ENCODE results near the gene ACSM5.
"Not testable (repeated sequence)": the region's sequence is repeated elsewhere in the genome, so short reads cannot be mapped to it uniquely, and the experiment has no call there.

ACSM5 gene

GRCh38 chr16:20468954-20469353 lies 59.6 kb downstream of the ACSM5 start:
- H2BK15ac ChIP-seq (replicated peaks; ENCODE audit: low read depth); H3K4ac ChIP-seq (ENCODE audit: low read depth, low read length); H3K79me1 ChIP-seq (ENCODE audit: low read length); H3K56ac ChIP-seq (ENCODE audit: low read length); H3K23ac ChIP-seq (ENCODE audit: low read length); H4K5ac ChIP-seq (ENCODE audit: low read length); H3K4me2 ChIP-seq (ENCODE audit: low read length); H4K8ac ChIP-seq (ENCODE audit: low read depth, low read length); H3K4me3 ChIP-seq (ENCODE audit: low read length); H2AK5ac ChIP-seq (ENCODE audit: low read length); H2BK5ac ChIP-seq (ENCODE audit: low read length); H3K27ac ChIP-seq (ENCODE audit: low read depth, low read length); H3K27me3 ChIP-seq (ENCODE audit: insufficient read depth, low read length, poor library complexity); H3K9ac ChIP-seq (ENCODE audit: low read length); H3K18ac ChIP-seq (ENCODE audit: low read length); DNase-seq; H3K36me3 ChIP-seq (ENCODE audit: control insufficient read depth, insufficient read depth, low read length); H3K79me2 ChIP-seq (ENCODE audit: control insufficient read depth, insufficient read depth, low read length); H2BK120ac ChIP-seq (ENCODE audit: low read depth, low read length); H3K4me1 ChIP-seq (ENCODE audit: control insufficient read depth, low read depth, low read length): not testable (repeated sequence)

GRCh38 chr16:20469930-20470329 lies 60.6 kb downstream of the ACSM5 start:
- H3K27ac ChIP-seq (ENCODE audit: low read depth, low read length); H3K4me2 ChIP-seq (ENCODE audit: low read length); H4K8ac ChIP-seq (ENCODE audit: low read depth, low read length); H2AK5ac ChIP-seq (ENCODE audit: low read length); H3K4me1 ChIP-seq (ENCODE audit: control insufficient read depth, low read depth, low read length); H3K9ac ChIP-seq (ENCODE audit: low read length); H3K27me3 ChIP-seq (ENCODE audit: insufficient read depth, low read length, poor library complexity); H3K18ac ChIP-seq (ENCODE audit: low read length); H3K79me2 ChIP-seq (ENCODE audit: control insufficient read depth, insufficient read depth, low read length); H3K4ac ChIP-seq (ENCODE audit: low read depth, low read length); H3K79me1 ChIP-seq (ENCODE audit: low read length); H2BK120ac ChIP-seq (ENCODE audit: low read depth, low read length); DNase-seq; H3K23ac ChIP-seq (ENCODE audit: low read length); H3K4me3 ChIP-seq (ENCODE audit: low read length); H2BK15ac ChIP-seq (replicated peaks; ENCODE audit: low read depth); H3K56ac ChIP-seq (ENCODE audit: low read length); H3K36me3 ChIP-seq (ENCODE audit: control insufficient read depth, insufficient read depth, low read length); H2BK5ac ChIP-seq (ENCODE audit: low read length); H4K5ac ChIP-seq (ENCODE audit: low read length): not testable (repeated sequence)
- WGBS (ENCODE audit: extremely low coverage, insufficient coverage, low lambda C conversion rate), result no CpG with 5 or more reads among the region's 2 CpGs

- not testable (repeated sequence) for H3K36me3 ChIP-seq (ENCODE audit: control insufficient read depth, insufficient read depth, low read length); H2BK120ac ChIP-seq (ENCODE audit: low read depth, low read length); H3K18ac ChIP-seq (ENCODE audit: low read length); H3K27me3 ChIP-seq (ENCODE audit: insufficient read depth, low read length, poor library complexity); H4K5ac ChIP-seq (ENCODE audit: low read length); H3K27ac ChIP-seq (ENCODE audit: low read depth, low read length); H2BK15ac ChIP-seq (replicated peaks; ENCODE audit: low read depth); H3K79me2 ChIP-seq (ENCODE audit: control insufficient read depth, insufficient read depth, low read length); H3K4me3 ChIP-seq (ENCODE audit: low read length); H3K4me1 ChIP-seq (ENCODE audit: control insufficient read depth, low read depth, low read length); H3K79me1 ChIP-seq (ENCODE audit: low read length); H2AK5ac ChIP-seq (ENCODE audit: low read length); H4K8ac ChIP-seq (ENCODE audit: low read depth, low read length); H3K56ac ChIP-seq (ENCODE audit: low read length); H3K4ac ChIP-seq (ENCODE audit: low read depth, low read length); DNase-seq; H3K4me2 ChIP-seq (ENCODE audit: low read length); H3K9ac ChIP-seq (ENCODE audit: low read length); H2BK5ac ChIP-seq (ENCODE audit: low read length); H3K23ac ChIP-seq (ENCODE audit: low read length)
- no CpG with 5 or more reads among the region's 1 CpG for WGBS (ENCODE audit: extremely low coverage, insufficient coverage, low lambda C conversion rate)
Observed at GRCh38 chr16:20470732-20471131, 61.4 kb downstream of the ACSM5 start.

GRCh38 chr16:20477188-20477744 lies 67.9 kb downstream of the ACSM5 start:
- no CpG with 5 or more reads among the region's 2 CpGs for WGBS (ENCODE audit: extremely low coverage, insufficient coverage, low lambda C conversion rate)
- not testable (repeated sequence) for H3K4me2 ChIP-seq (ENCODE audit: low read length)

GRCh38 chr16:20483989-20484388 lies 74.7 kb downstream of the ACSM5 start:
- H4K5ac ChIP-seq (ENCODE audit: low read length); H3K56ac ChIP-seq (ENCODE audit: low read length); H3K4ac ChIP-seq (ENCODE audit: low read depth, low read length); H3K27me3 ChIP-seq (ENCODE audit: insufficient read depth, low read length, poor library complexity); H2BK5ac ChIP-seq (ENCODE audit: low read length); H2BK15ac ChIP-seq (replicated peaks; ENCODE audit: low read depth); H2AK5ac ChIP-seq (ENCODE audit: low read length); H3K18ac ChIP-seq (ENCODE audit: low read length); H3K4me2 ChIP-seq (ENCODE audit: low read length); H3K79me1 ChIP-seq (ENCODE audit: low read length); H2BK120ac ChIP-seq (ENCODE audit: low read depth, low read length); H3K4me1 ChIP-seq (ENCODE audit: control insufficient read depth, low read depth, low read length); H3K79me2 ChIP-seq (ENCODE audit: control insufficient read depth, insufficient read depth, low read length); H3K9ac ChIP-seq (ENCODE audit: low read length); H3K27ac ChIP-seq (ENCODE audit: low read depth, low read length); H3K4me3 ChIP-seq (ENCODE audit: low read length); DNase-seq; H4K8ac ChIP-seq (ENCODE audit: low read depth, low read length); H3K36me3 ChIP-seq (ENCODE audit: control insufficient read depth, insufficient read depth, low read length); H3K23ac ChIP-seq (ENCODE audit: low read length): not testable (repeated sequence)
- no CpG with 5 or more reads among the region's 1 CpG for WGBS (ENCODE audit: extremely low coverage, insufficient coverage, low lambda C conversion rate)

More at GRCh38 chr16:20477188-20477744, 67.9 kb downstream of the ACSM5 start:
- H3K4me1 ChIP-seq (ENCODE audit: control insufficient read depth, low read depth, low read length); DNase-seq; H3K79me2 ChIP-seq (ENCODE audit: control insufficient read depth, insufficient read depth, low read length); H3K9ac ChIP-seq (ENCODE audit: low read length); H3K79me1 ChIP-seq (ENCODE audit: low read length); H3K4ac ChIP-seq (ENCODE audit: low read depth, low read length); H2AK5ac ChIP-seq (ENCODE audit: low read length); H3K56ac ChIP-seq (ENCODE audit: low read length); H2BK5ac ChIP-seq (ENCODE audit: low read length); H4K8ac ChIP-seq (ENCODE audit: low read depth, low read length); H3K27ac ChIP-seq (ENCODE audit: low read depth, low read length); H2BK120ac ChIP-seq (ENCODE audit: low read depth, low read length); H2BK15ac ChIP-seq (replicated peaks; ENCODE audit: low read depth); H3K27me3 ChIP-seq (ENCODE audit: insufficient read depth, low read length, poor library complexity); H4K5ac ChIP-seq (ENCODE audit: low read length); H3K23ac ChIP-seq (ENCODE audit: low read length); H3K4me3 ChIP-seq (ENCODE audit: low read length); H3K18ac ChIP-seq (ENCODE audit: low read length); H3K36me3 ChIP-seq (ENCODE audit: control insufficient read depth, insufficient read depth, low read length): not testable (repeated sequence)

- H2BK120ac ChIP-seq (ENCODE audit: low read depth, low read length), result no peak overlapping the region
- no peaks in the 10 kb centered on the region for H3K27me3 ChIP-seq (ENCODE audit: insufficient read depth, low read length, poor library complexity)
- DNase-seq, result no peak
- no peak overlapping the region for H4K8ac ChIP-seq (ENCODE audit: low read depth, low read length)
- H2BK15ac ChIP-seq (replicated peaks; ENCODE audit: low read depth), result no peak overlapping the region
- H3K4me2 ChIP-seq (ENCODE audit: low read length), result no peak overlapping the region
- H3K36me3 ChIP-seq (ENCODE audit: control insufficient read depth, insufficient read depth, low read length), result no peaks in the 10 kb centered on the region
- no peak overlapping the region for H3K56ac ChIP-seq (ENCODE audit: low read length)
- H3K9ac ChIP-seq (ENCODE audit: low read length), result no peak overlapping the region
- H3K23ac ChIP-seq (ENCODE audit: low read length), result no peak overlapping the region
- H2AK5ac ChIP-seq (ENCODE audit: low read length), result no peak overlapping the region
- H4K5ac ChIP-seq (ENCODE audit: low read length), result no peak overlapping the region
- WGBS (ENCODE audit: extremely low coverage, insufficient coverage, low lambda C conversion rate), result no CpG with 5 or more reads among the region's 1 CpG
- no peaks in the 10 kb centered on the region for H3K4me1 ChIP-seq (ENCODE audit: control insufficient read depth, low read depth, low read length)
- no peak overlapping the region for H3K27ac ChIP-seq (ENCODE audit: low read depth, low read length)
- H2BK5ac ChIP-seq (ENCODE audit: low read length), result no peak overlapping the region
- no peak overlapping the region for H3K4ac ChIP-seq (ENCODE audit: low read depth, low read length)
- no peak overlapping the region for H3K4me3 ChIP-seq (ENCODE audit: low read length)
- H3K79me2 ChIP-seq (ENCODE audit: control insufficient read depth, insufficient read depth, low read length), result no peaks in the 10 kb centered on the region
- H3K18ac ChIP-seq (ENCODE audit: low read length), result no peak overlapping the region
- no peaks in the 10 kb centered on the region for H3K79me1 ChIP-seq (ENCODE audit: low read length)
Observed at GRCh38 chr16:20484726-20485125, 75.4 kb downstream of the ACSM5 start.

Measured in mesendoderm (in vitro differentiated cells).